ENCODE measurements around the gene VPS41.
A peak's percentile ranks its signal among the peaks of the same experiment; 100 is the strongest.

The VPS41 gene

GRCh38 chr7:38801786-38802185 is 107.2 kb downstream of the VPS41 start:
- DNase-seq (ENCODE audit: low read depth), result no peak

GRCh38 chr7:38798552-38799267 is 110.3 kb downstream of the VPS41 start:
- DNase-seq (ENCODE audit: low read depth), result no peak

GRCh38 chr7:38796626-38797501 is 112.1 kb downstream of the VPS41 start:
- DNase-seq (ENCODE audit: low read depth), result peak; percentile 31

- no peak for DNase-seq (ENCODE audit: low read depth)
These were observed 113.4 kb downstream of the VPS41 start for GRCh38 chr7:38795593-38795992.

- DNase-seq (ENCODE audit: low read depth), result no peak
These were observed 127.0 kb downstream of the VPS41 start for GRCh38 chr7:38781991-38782390.

- DNase-seq (ENCODE audit: low read depth), result no peak
These were observed 131.4 kb downstream of the VPS41 start for GRCh38 chr7:38777609-38778008.

GRCh38 chr7:38775506-38776175 is 133.3 kb downstream of the VPS41 start:
- no peak for DNase-seq (ENCODE audit: low read depth)

GRCh38 chr7:38773430-38773829 is 135.6 kb downstream of the VPS41 start:
- no peak for DNase-seq (ENCODE audit: low read depth)

GRCh38 chr7:38760226-38760625 is 148.8 kb downstream of the VPS41 start:
- DNase-seq (ENCODE audit: low read depth), result no peak

GRCh38 chr7:38759028-38759427 is 150.0 kb downstream of the VPS41 start:
- DNase-seq (ENCODE audit: low read depth), result no peak

- DNase-seq (ENCODE audit: low read depth), result no peak
These were observed 151.1 kb downstream of the VPS41 start for GRCh38 chr7:38757931-38758330.

- DNase-seq (ENCODE audit: low read depth), result no peak
These were observed 152.5 kb downstream of the VPS41 start for GRCh38 chr7:38756521-38756920.

- no peak for DNase-seq (ENCODE audit: low read depth)
These were observed 155.6 kb downstream of the VPS41 start for GRCh38 chr7:38753347-38753746.

GRCh38 chr7:38751416-38751815 is 157.6 kb downstream of the VPS41 start:
- no peak for DNase-seq (ENCODE audit: low read depth)

- DNase-seq (ENCODE audit: low read depth), result no peak
These were observed 160.9 kb downstream of the VPS41 start for GRCh38 chr7:38748056-38748610.

- no peak for DNase-seq (ENCODE audit: low read depth)
These were observed 162.6 kb downstream of the VPS41 start for GRCh38 chr7:38746438-38746837.

- DNase-seq (ENCODE audit: low read depth), result no peak
These were observed 164.2 kb downstream of the VPS41 start for GRCh38 chr7:38744746-38745145.

- DNase-seq (ENCODE audit: low read depth), result no peak
These were observed 165.1 kb downstream of the VPS41 start for GRCh38 chr7:38743899-38744298.

- DNase-seq (ENCODE audit: low read depth), result no peak
These were observed 168.9 kb downstream of the VPS41 start for GRCh38 chr7:38740041-38740440.

GRCh38 chr7:38736138-38736537 is 172.9 kb downstream of the VPS41 start:
- no peak for DNase-seq (ENCODE audit: low read depth)

- no peak for DNase-seq (ENCODE audit: low read depth)
These were observed 177.8 kb downstream of the VPS41 start for GRCh38 chr7:38731215-38731614.

GRCh38 chr7:38728145-38728544 is 180.8 kb downstream of the VPS41 start:
- DNase-seq (ENCODE audit: low read depth), result no peak

Measured in activated T-cell treated with anti-CD3 and anti-CD28 coated beads for 24 hours (primary cell).